Measurements from ENCODE around the gene GABRB3. TPM values are rescaled to one million over a fixed set of nuclear protein-coding genes. Genes with fewer than 3 reads are reported as not detected.

Gene GABRB3
- total RNA-seq, 4 donors from 2014 or later, result 0.67 to 2.3 (median 1.4) TPM

DNA sequence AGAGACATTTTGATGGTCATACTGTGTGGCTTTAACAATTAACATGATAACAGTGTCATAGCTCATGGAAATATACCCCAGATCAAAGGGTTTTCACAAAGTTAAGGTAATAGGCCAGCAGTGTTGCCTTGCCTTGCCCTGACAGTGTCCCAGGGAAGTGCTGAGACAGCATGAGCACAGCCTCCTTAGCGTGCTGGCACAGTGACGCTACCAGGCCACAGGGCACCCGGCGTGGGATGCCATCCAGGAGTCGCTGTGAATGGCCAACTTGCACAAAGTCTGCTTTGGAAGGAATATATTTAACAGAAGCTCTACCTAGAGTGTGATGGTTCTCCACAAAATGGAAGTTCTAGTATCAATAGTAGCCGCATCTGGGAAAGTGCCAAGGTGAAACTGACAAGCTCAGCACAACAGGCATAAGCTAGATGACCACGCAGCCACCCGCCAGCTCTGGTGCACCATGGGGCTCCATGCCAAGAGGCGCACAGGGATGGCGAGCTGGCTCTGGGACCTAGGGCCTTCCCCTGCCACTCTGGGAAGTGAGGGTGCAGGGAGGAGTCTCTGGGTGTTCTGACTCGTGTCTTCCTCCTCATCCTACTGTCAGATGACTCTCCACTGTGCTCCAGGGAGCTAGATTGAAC, 86.2 kb downstream of the GABRB3 start:
- DNase-seq, result no peak
- intact Hi-C loops (cut with DNase I), result no loop called here

DNA sequence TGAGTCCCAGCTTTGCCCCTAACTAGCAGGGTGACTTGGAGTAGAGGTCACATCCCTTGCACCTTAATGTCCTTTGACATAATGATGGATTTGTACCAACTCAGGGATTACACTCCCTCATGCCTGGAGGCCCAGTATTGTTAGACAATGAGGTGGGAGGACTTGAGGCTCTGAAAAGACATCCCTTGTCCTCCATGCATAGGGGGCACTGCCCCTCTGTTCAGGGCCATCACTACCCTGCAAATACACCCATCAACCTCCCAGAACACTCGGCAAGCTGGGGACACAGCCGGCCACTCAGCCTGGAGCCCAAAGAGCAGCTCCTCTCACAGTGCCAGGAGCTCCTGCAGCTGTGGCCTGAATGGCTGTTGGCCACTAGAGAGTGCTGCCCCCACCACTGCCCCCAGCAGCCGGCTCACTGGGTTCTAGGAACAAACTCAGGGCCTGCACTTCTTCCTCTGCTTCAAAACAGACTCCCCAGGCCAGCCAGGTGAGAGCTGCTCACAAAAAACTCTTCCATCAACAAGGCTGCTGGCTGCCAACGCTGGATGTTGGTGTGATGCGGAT, 90.2 kb downstream of the GABRB3 start:
- no peaks in the 10 kb centered on the region for H3K36me3 ChIP-seq
- no peak overlapping the region for H3K27ac ChIP-seq
- 63 to 76% methylated on average over 2 to 4 of the region's 5 CpGs for WGBS, 2 donors
- no peaks in the 10 kb centered on the region for H3K9me3 ChIP-seq
- H3K27me3 ChIP-seq, result no peaks in the 10 kb centered on the region
- TF ChIP-seq POLR2A (IDR thresholded peaks at IDR 0.05), result no peak
- TF ChIP-seq, protein P1, sequence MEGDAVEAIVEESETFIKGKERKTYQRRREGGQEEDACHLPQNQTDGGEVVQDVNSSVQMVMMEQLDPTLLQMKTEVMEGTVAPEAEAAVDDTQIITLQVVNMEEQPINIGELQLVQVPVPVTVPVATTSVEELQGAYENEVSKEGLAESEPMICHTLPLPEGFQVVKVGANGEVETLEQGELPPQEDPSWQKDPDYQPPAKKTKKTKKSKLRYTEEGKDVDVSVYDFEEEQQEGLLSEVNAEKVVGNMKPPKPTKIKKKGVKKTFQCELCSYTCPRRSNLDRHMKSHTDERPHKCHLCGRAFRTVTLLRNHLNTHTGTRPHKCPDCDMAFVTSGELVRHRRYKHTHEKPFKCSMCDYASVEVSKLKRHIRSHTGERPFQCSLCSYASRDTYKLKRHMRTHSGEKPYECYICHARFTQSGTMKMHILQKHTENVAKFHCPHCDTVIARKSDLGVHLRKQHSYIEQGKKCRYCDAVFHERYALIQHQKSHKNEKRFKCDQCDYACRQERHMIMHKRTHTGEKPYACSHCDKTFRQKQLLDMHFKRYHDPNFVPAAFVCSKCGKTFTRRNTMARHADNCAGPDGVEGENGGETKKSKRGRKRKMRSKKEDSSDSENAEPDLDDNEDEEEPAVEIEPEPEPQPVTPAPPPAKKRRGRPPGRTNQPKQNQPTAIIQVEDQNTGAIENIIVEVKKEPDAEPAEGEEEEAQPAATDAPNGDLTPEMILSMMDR (IDR thresholded peaks at IDR 0.05), result no peak
- no peaks in the 10 kb centered on the region for H3K4me1 ChIP-seq
- no peak for DNase-seq
- intact Hi-C loops (cut with DNase I), result no loop called here
- H3K4me3 ChIP-seq, result no peak overlapping the region

More for the DNA sequence above, 86.2 kb downstream of the GABRB3 start:
- Histone ChIP-seq H3K36me3 (no peaks in the 10 kb centered on the region), H3K4me3 (no peak overlapping the region), H3K27me3 (no peaks in the 10 kb centered on the region), H3K27ac (no peak overlapping the region), H3K9me3 (no peaks in the 10 kb centered on the region), H3K4me1 (no peaks in the 10 kb centered on the region)
- WGBS, 2 donors, result 73 to 78% methylated on average over 10 to 11 of the region's 11 CpGs
- TF ChIP-seq POLR2A (IDR thresholded peaks at IDR 0.05), result no peak
- TF ChIP-seq, protein P1 (IDR thresholded peaks at IDR 0.05), result no peak

DNA sequence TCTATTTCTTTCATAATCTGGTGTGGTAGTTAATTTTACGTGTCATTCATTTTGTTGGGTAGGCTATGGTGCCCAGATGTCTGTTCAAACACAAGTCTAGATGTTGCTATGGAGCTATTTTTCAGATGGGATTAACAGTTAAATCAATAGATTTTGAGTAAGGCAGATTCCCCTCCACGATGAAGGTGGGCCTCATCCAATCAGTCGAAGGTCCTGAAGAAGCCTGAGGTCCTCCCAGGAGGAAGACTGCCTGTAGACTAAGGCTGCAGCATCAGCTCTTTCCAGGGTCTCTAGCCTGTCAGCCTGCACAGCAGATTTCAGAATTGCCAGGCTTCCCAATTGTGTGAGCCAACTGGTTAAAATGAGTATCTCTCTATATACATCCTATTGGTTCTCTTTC, 92.9 kb downstream of the GABRB3 start:
- Histone ChIP-seq H3K27ac (no peak overlapping the region), H3K4me3 (no peak overlapping the region), H3K27me3 (no peaks in the 10 kb centered on the region), H3K36me3 (no peaks in the 10 kb centered on the region), H3K4me1 (no peaks in the 10 kb centered on the region), H3K9me3 (no peaks in the 10 kb centered on the region)
- TF ChIP-seq, protein P1 (IDR thresholded peaks at IDR 0.05), result no peak
- intact Hi-C loops (cut with DNase I), result no loop called here
- WGBS, 2 donors, result 72 to 80% methylated on average over 3 of the region's 3 CpGs
- no peak for DNase-seq

DNA sequence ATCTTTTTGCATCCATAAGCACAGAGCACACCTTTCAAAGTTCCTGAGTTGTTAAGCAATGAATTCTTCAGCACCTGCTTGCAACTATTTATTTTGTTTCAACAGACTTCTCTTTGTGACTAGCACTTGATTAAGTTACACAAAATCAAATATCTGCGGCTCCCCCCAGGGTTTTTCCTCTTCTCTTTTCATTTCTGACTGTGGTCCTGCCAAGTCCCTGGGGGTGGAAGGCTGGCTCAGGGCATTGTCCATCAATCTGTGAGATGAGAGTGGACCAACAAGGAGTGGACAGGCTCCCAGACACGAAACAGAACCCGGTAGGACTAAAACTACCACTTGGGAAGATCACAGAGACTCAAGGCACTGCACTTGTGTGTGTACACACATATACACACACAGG, 96.8 kb downstream of the GABRB3 start:
- no peak for DNase-seq
- 50 to 57% methylated on average over 1 to 3 of the region's 3 CpGs for WGBS, 2 donors

DNA sequence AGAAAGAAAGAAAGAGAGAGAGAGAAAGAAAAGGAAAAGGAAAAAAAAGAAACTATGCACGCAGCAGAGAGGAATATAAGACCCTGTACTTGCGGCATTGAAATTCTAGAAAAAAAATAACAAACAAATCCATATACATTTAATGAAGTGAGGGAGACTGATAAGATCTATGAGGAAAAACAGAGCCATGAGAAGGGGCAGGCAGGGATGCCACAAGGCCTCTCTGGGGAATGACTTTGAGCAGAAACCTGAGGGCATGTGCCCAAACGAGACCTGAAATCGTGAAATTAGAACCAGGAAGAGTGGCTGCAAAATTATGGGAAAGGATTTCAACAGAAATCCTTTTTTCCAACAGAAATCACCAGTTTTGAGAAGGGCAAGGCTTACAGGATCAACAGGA, 98.4 kb downstream of the GABRB3 start:
- DNase-seq, result no peak
- Histone ChIP-seq H3K27ac (no peak overlapping the region), H3K27me3 (peaks cover 0 to 7% (median 0%) of the 10 kb centered on the region in 4 donors), H3K36me3 (no peaks in the 10 kb centered on the region), H3K4me3 (no peak overlapping the region), H3K9me3 (no peaks in the 10 kb centered on the region), H3K4me1 (no peaks in the 10 kb centered on the region)
- intact Hi-C loops (cut with DNase I), result no loop called here
- no peak for TF ChIP-seq POLR2A (IDR thresholded peaks at IDR 0.05)
- TF ChIP-seq, protein P1 (IDR thresholded peaks at IDR 0.05), result no peak
- WGBS, 2 donors, result 62 to 64% methylated on average over 4 of the region's 4 CpGs

More for the DNA sequence above, 96.8 kb downstream of the GABRB3 start:
- Histone ChIP-seq H3K27me3 (no peaks in the 10 kb centered on the region), H3K27ac (no peak overlapping the region), H3K9me3 (no peaks in the 10 kb centered on the region), H3K4me3 (no peak overlapping the region), H3K4me1 (no peaks in the 10 kb centered on the region), H3K36me3 (no peaks in the 10 kb centered on the region)
- intact Hi-C loops (cut with DNase I), result no loop called here
- TF ChIP-seq POLR2A (IDR thresholded peaks at IDR 0.05), result no peak
- TF ChIP-seq, protein P1 (IDR thresholded peaks at IDR 0.05), result no peak
